Measurements from ENCODE around the gene CFAP90.

The CFAP90 gene

DNA sequence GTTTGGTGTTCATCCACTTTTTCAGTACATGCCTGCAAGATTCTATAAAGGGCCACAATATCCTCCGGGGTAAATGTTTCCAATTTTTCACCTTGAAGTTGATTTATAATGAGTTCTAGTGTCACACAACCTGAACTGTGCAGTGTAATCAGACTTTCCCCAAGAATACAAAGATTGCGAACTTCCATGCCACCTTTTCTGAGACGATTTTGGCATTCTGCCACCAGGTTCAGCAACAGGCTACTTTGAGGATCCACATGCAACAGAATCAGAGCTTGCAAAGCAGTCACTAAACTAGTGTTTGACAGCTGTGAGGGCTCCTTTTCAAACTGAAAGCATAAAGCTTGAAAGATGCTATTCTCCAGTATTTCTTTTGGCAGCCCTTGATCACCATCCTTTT lies 16.3 kb upstream of the CFAP90 start:
- no peak for DNase-seq

DNA sequence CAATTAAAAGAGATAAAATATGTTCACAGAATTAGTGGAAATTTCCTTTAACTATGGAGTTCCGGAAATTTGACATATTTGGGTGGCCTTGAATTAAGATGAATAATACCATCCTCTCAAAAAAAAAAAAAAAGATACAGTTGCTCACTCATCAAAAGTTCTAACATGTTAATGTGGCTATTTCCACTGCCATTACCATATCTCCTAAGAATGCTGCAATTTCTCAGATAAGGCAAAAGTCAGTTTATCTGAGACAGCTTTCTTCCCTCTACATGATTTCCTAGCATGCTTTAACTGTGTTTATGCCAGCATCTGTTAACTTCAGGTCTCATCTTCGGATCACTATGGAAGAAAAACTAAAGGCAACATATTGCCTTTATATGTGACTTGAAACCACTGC lies 15.3 kb upstream of the CFAP90 start:
- DNase-seq, result no peak

DNA sequence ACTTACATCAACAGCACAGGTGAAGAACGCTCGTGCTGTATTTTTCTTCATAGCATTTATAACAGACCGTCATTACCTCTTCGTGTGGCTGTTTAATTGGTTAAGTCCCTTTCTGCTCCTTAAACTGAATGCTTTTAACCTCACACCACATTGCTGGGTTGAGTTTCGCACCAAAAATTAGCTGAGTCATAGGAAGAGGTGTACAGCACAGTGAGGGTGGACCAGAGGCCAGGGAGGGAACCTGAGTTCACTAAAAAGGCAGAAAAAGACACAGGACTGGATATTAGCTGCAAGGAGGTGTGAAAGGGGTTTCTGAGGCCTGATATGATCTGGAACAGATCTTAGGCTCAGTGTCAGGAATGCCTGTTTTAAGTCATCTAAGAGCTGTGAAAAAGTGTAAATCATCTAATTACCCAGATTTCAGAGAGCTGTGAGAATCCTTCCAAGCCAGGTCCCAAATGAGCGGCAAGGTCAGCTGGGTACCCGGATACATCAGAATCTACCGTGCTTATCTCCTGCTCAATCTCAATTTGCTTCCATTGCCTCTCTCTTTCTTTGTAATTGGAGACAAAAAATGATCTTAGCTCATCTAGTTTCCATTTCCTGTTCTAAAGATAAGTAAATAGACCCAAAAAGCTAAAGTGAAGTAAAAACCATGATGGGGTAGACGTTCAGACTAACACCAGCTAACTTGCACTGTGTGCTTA lies 7.1 kb upstream of the CFAP90 start:
- DNase-seq, result no peak

DNA sequence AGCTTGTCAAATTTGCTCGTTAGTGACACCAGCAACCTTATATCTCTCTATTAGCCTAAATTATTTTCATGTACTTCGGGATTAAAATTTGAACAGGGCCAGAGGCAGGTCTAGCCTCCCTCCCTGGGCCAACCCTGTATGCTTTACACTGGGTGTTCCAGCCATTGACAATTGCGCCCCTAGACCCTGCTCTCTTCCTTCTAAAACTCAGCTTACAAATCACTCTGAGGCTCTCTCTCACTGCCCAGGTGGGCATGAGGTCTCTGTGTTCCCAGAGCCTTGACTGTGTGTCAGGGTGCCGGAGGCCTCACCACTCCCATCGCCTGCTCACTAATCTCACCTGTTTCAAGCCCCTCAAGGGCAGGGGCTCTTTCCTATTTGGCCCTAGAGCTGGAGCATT lies 6.4 kb upstream of the CFAP90 start:
- no peak for DNase-seq

DNA sequence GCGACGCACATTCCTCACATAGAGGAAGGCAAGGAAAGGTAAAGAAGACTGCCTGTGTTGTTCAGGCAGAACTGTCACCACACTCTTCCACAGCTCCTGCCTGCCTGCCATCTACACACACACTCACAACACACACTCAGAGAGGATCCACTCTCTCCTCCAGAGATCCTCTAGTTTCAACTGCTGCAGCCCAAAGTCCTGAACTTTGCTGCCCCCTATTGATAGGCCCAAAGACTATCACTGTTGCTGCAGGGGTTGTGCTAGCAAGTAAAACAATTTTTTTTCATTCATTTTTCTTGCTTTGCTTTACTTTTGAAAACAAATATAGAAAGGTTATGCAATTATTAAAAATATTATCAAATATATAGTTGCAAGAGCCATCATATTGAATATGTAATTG lies 5.9 kb upstream of the CFAP90 start:
- DNase-seq, result no peak

DNA sequence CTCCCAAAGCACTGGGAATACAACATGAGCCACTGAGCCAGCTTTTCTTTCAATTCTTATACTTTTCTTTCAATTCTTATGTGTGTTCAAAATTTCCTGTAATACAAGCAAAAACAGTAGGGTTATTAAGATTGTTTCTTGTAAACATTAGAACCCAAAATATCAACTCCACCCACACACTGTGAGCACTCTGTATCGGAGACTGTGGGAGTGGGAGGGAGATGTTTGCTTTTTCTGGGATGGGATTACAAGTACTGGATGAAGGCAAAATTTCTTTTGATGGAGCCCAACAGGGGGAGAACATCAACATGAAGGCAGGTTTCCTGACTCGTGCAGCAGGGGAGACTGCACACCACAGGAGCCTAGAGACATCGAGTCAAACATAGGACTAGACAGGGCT lies 4.7 kb upstream of the CFAP90 start:
- DNase-seq, result no peak

DNA sequence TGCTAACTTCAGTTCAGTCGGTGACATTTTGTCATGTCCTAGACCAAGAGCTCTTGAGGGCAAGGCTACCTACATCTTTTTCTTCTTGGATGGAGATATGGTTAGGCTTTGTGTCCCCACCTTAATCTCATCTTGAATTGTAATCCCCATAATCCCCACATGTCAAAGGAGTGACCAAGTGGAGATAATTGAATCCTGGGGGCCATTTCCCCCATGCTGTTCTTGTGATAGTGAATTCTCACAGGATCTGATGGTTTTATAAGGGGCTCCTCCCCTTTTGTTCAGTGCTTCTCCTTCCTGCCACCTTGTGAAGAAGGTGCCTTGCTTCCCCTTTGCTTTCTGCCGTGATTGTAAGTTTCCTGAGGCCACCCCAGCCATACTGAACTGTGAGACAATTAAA lies 2.1 kb upstream of the CFAP90 start:
- no peak for DNase-seq

DNA sequence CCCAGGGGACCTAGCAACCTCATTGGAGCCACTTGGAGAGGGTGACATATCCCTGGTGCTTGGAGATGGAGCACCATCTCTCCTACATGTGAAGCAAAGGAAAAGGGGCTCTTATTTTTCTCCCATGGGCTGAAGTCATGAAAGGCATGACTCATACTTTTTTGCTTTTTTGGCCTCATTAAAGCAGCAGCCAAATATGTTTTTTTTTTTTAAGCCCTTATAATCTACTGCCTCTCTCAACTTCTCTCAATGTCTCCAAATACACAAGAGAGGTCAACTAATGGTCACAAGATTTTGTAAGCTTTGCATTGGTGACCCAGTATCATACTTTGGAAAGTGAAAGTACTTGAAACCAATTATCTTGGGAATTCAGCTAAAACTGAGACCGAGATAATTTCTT lies 1.6 kb upstream of the CFAP90 start:
- no peak for DNase-seq

DNA sequence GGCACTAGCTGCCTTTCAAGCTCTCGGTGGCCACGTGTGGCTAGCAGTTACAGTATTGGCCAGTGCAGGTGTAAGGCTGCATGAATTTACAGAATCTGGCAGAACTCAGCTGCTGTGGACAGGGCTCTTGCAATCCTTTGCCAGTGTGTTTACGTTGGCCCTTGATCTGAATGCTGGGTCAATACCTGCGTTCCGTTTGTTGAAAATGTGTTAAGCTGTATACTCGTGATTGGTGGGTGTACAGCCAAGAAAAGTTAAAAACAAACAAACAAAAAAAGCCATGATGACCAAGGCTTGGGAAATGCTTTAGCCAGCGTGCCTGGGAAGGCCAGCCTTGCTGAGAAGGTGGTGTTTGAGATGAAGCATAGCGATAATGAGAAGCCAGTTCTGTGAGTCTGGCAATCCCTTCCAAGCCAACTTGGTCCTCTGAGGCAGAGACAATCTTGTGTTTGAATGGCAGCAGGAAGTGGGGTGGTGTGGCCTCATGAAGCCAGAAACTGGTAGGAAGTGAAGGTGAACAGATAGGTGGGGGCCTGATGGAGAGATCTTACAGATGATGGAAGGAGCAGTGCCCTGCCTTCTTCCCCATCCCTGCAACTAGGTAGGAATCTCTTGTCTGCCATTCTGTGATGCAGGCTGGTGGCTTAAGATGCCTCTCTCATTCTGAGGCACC lies 820 bp upstream of the CFAP90 start:
- no peak for DNase-seq

DNA sequence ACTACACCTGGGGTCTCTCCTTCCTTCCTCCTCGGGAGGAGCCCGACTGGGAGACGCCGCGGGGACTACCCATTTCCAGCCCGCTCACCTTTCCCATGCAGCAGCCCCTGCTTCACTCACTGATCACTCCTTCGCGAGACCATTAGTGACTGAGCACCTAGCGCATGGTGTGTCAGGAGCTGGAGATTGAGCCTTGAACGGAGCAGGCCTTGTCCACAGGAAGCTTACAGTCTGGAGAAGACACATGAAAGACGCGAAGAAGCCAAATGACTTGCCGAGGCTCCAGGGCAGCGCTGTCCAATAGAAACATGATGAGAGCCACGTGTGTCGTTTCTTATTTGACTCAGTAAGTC lies 283 bp upstream of the CFAP90 start:
- no peak for DNase-seq

DNA sequence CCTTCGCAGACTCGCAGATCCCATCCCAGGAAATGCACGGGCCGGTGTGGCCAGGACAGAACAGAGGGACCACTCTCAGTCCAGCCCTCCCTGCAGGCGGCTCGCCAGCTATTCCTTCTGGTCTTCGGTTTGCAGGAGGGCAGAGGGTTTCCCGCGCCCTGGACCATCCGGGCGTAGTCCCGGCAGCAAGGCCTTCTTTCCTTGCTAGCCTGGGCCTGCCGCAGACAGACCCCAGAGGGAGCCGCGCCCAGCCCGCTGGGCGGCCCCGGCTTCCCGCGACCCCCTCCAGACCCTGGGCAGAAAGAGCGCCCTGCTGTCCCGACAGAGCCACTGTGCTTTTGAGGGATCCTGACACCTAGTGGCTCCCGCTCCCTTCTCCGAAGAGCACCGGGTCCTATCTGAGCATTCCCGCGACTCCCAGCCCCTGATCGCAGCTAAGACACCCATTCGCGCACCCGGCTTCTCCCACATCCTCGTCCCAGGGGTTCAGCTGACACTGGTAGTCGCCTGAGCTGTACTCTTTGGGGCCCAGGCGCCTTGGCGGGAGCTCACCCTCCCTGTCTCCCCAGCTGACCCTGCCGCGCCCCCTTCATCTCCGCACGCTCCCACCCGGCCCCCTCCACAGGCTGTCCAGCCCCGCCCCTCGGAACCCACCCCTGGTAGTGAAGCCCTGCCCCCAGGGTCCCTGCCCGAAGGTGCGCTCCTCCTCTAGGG lies 1.1 kb downstream of the CFAP90 start:
- DNase-seq, result no peak

DNA sequence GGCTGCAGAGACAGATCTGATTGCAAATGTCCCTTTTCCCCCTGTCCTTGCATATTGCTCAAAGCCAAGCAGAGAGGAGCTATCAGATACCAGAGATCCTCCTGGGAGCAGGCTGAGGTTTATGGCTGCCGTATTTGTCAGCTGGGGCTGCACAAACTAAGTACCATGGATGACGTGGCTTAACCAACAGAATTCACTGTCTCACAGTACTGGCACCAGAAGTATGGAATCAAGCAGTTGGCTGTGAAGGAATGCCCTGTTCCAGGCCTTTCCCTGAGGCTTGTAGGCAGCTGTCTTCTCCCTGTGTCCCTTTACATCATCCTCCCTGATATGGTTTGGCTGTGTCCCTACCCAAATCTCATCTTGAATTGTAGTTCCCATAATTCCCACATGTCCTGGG lies 2.6 kb downstream of the CFAP90 start:
- DNase-seq, result no peak

DNA sequence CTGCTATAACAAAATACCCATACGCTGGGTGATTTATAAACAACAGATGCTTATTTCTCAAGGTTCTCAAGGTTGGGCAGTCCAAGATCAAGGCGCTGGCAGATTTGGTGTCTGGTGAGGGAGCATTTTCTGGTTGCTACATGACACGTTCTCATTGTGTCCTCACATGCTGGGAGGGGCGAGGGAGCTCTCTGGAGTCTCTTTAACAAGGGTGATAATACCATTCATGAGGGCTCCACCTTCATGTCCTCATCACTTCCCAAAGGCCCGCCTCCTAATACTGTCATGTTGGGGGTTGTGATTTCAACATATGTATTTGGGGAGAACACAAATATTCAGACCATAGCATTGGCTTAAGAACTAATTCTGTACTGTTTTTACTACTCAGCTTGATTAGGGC lies 4.6 kb downstream of the CFAP90 start:
- DNase-seq, result no peak

DNA sequence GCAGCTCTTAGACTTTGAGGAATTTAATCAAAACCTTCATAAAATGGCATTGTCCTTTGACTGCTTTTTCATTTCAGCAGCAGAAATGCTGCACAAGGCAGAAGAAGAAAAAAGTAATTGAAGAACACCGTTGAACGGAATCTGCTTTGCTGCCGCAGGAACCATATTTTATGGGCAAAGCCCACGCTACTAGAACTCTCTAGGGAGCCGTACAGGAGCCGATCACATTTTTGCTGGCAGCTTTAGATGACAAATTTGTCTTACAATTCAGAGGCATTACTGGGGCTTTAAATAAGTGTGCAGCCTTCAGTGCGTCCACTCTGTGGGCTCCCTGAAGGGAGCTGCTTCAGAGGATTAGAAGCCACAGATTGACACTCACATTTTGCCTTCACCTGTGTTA lies 5.4 kb downstream of the CFAP90 start:
- no peak for DNase-seq

DNA sequence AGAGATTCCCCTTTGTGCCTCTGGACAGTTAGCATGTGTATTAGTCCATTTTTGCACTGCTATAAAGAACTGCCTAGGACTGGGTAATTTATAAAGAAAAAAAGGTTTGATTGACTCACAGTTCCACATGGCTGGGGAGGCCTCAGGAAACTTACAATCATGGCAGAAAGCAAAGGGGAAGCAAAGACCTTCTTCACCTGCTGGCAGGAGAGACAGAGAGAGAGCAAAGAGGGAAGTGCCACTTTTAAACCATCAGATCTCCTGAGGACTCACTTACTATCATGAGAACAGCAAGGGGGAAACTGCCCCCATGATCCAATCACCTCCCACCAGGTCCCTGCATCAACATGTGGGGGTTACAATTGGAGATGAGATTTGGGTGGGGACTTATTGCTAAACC lies 6.0 kb downstream of the CFAP90 start:
- DNase-seq, result no peak

DNA sequence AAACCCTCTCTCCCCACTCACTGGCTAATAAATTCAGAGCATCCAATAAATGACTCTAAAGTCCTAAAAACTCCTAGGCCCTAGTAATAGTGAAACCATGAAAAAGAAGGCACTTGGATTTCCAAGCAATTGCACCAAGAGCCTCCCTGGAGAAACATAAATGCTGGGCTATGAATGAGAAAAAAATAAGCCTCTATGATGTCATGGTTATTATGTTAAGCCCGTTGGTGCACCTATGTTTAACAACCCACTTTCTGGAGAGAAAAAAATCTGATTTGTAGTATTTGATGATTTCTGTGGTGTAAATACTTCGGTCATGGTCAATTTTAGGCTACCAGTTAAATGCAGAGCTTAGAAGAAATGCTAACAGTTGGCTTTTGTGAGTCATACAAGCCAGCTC lies 8.4 kb downstream of the CFAP90 start:
- DNase-seq, result no peak

DNA sequence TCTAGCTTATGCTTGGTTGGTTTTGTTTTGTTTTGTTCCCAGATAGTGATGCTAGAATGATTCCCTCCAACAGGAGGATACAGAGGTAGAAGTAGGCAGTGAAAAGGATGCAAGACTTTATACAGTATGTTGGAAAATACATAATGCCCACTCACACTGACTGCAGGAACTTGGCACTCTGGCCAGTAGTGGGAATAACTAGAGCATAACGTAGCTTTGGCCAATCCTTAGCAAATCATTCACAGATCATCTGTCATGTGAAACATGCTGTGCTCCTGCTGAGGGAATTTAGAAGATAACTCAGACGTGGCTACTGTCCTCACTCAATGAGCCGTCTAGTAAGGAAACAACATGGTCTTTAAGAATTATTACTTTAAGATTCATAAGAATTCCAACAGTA lies 13.5 kb downstream of the CFAP90 start:
- no peak for DNase-seq

DNA sequence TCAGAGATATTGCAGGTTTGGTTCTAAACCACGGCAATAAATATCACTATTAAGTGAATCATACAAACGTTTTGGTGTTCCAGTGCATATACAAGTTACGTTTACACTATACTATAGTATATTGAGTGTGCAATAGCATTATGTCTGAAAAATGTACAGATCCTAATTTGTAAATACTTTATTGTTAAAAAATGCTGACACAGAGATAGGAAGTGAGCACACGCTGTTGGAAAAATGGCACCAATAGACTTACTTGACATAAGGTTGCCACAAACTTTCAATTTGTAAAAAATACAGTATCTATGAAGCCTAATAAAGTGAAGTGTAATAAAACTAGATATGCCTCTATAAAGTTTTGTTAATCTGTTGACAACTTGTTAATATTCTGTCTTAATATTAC lies 16.0 kb downstream of the CFAP90 start:
- no peak for DNase-seq

DNA sequence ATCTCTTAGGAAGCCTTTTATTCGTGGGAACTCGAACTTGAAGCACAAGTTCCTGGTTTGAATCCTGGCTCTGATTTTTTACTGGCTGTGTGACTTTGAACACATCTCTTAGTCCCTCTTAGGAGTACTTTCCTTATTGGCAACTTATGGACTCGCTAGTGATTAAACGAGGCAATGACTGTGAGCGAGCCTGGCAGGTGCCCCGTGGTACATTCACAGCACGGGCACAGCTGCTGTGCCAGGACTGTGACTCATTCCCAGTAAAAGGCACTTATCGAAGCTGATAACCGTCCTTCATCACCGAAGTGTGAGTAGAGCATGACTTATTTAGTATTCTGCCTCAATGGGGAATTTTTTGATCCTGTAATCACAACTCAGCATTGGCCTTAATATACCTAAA lies 22.7 kb downstream of the CFAP90 start:
- DNase-seq, result no peak

DNA sequence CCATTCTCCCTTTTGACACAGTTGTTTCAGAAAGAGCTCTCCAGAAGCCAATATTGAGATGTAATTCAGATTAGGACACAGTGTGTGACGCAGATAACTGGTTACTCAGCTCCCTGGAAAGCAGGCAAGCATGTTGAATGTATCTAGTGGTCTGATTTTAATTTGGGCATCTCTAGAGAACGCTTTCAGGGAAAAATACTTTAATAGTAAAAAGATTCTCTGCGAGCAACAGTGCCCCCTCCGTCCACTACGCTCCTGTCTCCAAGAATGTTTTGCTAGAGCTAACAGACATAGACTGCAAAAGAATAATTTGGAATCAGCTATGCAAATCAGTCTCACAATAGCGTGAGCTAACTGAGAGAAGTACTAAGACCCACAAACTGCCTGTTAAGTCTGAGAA lies 23.3 kb downstream of the CFAP90 start:
- no peak for DNase-seq

DNA sequence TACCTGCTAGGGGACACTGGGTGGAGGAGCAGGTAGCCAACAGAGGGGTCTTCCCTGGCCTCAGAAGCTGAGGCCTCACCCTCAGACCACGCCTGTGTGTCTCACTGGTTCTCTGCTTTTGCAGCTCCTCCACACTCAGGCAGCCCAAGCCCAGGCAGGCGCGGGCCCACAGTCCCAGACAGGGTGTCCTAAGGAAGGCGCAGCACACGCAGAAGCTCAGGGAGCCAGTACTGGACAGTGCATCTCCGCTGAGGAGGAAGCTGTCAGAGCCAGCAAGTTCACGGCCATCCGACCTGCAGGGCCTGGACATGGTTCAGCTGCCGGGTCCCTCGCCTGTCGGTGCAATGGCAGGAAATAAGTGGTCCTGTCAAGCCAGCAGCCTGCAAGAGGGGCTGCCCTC lies 25.3 kb downstream of the CFAP90 start:
- DNase-seq, result no peak

DNA sequence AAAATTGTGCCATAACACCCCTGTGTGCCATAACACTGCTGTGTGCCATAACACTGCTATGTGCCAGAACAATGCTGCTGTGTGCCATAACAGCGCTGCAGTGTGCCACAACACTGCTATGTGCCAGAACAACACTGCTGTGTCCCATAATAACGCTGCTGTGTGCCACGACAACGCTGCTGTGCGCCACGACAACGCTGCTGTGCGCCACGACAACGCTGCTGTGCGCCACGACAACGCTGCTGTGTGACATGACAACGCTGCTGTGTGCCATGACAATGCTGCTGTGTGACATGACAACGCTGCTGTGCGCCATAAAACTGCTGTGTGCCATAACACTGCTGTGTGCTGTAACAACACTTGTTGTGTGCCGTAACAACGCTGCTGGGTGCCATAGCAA lies 25.9 kb downstream of the CFAP90 start:
- DNase-seq, result no peak

DNA sequence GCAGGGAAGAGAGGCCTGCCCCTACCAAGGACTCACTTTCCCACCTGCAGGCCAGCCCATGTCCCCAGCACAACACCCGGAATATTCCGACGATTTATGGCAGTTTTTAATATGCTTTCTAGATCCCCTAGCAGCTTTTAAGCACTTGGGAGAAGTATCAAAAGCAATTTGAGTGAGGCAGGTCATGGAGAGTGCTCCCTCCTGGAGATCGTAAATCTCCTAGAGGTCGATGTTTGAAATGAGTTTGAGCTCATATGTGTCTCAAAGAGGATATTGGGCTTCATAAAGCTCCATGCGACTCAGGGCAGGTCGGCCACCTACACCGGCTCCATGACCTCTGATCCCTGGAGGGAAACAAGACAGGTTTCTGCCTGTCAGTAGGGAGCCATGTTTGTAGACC lies 27.3 kb downstream of the CFAP90 start:
- no peak for DNase-seq

DNA sequence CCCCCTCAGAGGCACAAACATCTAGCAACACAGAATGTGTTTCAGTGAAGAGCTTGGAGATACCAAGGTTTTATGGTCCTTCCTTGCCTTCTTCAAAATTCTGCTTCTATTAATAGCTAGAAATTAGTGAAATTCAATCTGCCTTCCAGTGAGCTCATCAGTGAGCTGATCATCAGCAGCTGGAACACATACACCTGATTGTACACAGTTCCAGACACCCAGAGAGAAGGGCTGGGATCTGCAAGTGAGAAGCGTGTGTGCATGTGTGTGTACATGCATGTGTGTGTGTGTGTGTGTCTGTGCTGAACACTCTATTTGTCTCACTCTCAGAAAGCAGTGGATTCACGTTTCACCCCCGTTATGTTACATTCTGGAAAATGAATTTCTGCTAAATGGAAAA lies 28.5 kb downstream of the CFAP90 start:
- DNase-seq, result no peak

DNA sequence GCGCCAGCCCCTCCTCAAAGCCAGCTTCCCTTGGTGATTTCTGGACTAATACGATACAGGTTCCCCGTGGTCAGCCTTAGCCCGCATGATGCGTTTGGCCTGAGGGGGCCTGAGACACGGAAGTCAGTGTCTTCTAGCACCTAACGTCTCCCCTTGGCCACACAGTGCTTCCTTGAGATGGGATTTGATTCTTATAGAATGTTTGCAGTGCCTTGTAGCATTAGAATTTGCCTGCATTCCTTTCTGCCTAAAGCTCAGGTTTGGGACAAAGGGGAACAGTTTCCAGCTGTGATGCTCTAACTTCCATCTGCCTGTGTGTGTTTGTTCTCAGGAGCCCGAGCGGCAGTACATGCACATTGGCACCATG lies 34.4 kb downstream of the CFAP90 start:
- DNase-seq, result no peak

Measured in activated CD8-positive, alpha-beta memory T cell treated with anti-CD3 and anti-CD28 coated beads, Interleukin-2, amount 50 U/mL, for 48 hours (primary cell).